Liver (tissue), 9 donors: ENCODE data around the gene MYO5C. TPM values are rescaled to one million over a fixed set of nuclear protein-coding genes. Genes with fewer than 3 reads are reported as not detected.

ENCODE experiments used
- DNase-seq: peaks from one replicate; pipeline ENCODE4 v3.0.0-alpha.2; 2017; ENCODE audit warnings: low spot score
- H3K27ac ChIP-seq, 2 donors: one replicate each; pipeline ENCODE4 v1.7.0; 2013; ENCODE audit warnings: inconsistent platforms in 2 of 2, low read length in 2 of 2, control low read depth in 1 of 2, low read depth in 1 of 2, mild to moderate bottlenecking in 1 of 2
- H3K27me3 ChIP-seq, 4 donors: one replicate each; pipeline versions ENCODE4 v1.6.1 to v1.7.0; 2013; ENCODE audit warnings: low read length in 3 of 4, inconsistent platforms in 1 of 4, mild to moderate bottlenecking in 1 of 4, moderate library complexity in 1 of 4; ENCODE audit not compliant: control insufficient read depth in 4 of 4, insufficient read depth in 4 of 4
- H3K36me3 ChIP-seq, 4 donors: one replicate each; pipeline versions ENCODE4 v1.6.1 to v1.7.0; 2013; ENCODE audit warnings: low read length in 3 of 4, mild to moderate bottlenecking in 3 of 4, low read depth in 1 of 4, moderate library complexity in 1 of 4; ENCODE audit not compliant: control insufficient read depth in 4 of 4, insufficient read depth in 3 of 4
- H3K4me1 ChIP-seq, 4 donors: one replicate each; pipeline versions ENCODE4 v1.6.1 to v1.7.0; 2013; ENCODE audit warnings: low read length in 3 of 4, mild to moderate bottlenecking in 3 of 4, moderate library complexity in 1 of 4; ENCODE audit not compliant: control insufficient read depth in 4 of 4, insufficient read depth in 4 of 4
- H3K4me3 ChIP-seq, 3 donors: one replicate each; pipeline versions ENCODE4 v1.6.1 to v1.7.0; 2013; ENCODE audit warnings: low read length in 3 of 3, control low read depth in 1 of 3, low read depth in 1 of 3, mild to moderate bottlenecking in 1 of 3
- H3K9ac ChIP-seq, 2 donors: one replicate each; pipeline ENCODE4 v1.7.0; 2013; ENCODE audit warnings: low read length in 2 of 2, mild to moderate bottlenecking in 2 of 2, moderate library complexity in 2 of 2, control low read depth in 1 of 2, low read depth in 1 of 2
- H3K9me3 ChIP-seq, 4 donors: one replicate each; pipeline versions ENCODE4 v1.6.1 to v1.7.0; 2013; ENCODE audit warnings: low read length in 3 of 4; ENCODE audit not compliant: control insufficient read depth in 4 of 4
- EGR1 ChIP-seq, 2 donors: IDR thresholded peaks; 2 replicates each; pipeline ENCODE4 v1.6.1; 2016 to 2018; ENCODE audit warnings: antibody characterized with exemption in 2 of 2, low read depth in 2 of 2
- FOXA1 ChIP-seq: IDR thresholded peaks from 2 replicates; pipeline ENCODE4 v1.6.1; 2016; ENCODE audit warnings: antibody characterized with exemption
- FOXA2 ChIP-seq: IDR thresholded peaks from 2 replicates; pipeline ENCODE4 v1.6.1; 2016; ENCODE audit warnings: antibody characterized with exemption
- GABPA ChIP-seq, 2 donors: IDR thresholded peaks in 1 of 2; conservative IDR thresholded peaks in 1 of 2; 2 replicates each; pipeline ENCODE4 v1.6.1; 2016; ENCODE audit warnings: antibody characterized with exemption in 2 of 2, mild to moderate bottlenecking in 1 of 2, moderate library complexity in 1 of 2
- HNF4A ChIP-seq, 2 donors: conservative IDR thresholded peaks; 2 replicates each; pipeline ENCODE4 v1.6.1; 2016; ENCODE audit warnings: antibody characterized with exemption in 2 of 2, mild to moderate bottlenecking in 2 of 2
- HNF4G ChIP-seq: IDR thresholded peaks from 2 replicates; pipeline ENCODE4 v1.6.1; 2016; ENCODE audit warnings: antibody characterized with exemption
- JUND ChIP-seq, 2 donors: IDR thresholded peaks; 2 replicates each; pipeline ENCODE4 v1.6.1; 2016; ENCODE audit warnings: antibody characterized with exemption in 2 of 2
- NR2F2 ChIP-seq: IDR thresholded peaks from 2 replicates; pipeline ENCODE4 v1.6.1; 2016; ENCODE audit warnings: antibody characterized with exemption
- RAD21 ChIP-seq, 2 donors: IDR thresholded peaks; 2 replicates each; pipeline ENCODE4 v1.6.1; 2016; ENCODE audit warnings: antibody characterized with exemption in 2 of 2, mild to moderate bottlenecking in 2 of 2
- RXRA ChIP-seq, 2 donors: IDR thresholded peaks; 2 replicates each; pipeline ENCODE4 v1.6.1; 2017 to 2018; ENCODE audit warnings: antibody characterized with exemption in 2 of 2, mild to moderate bottlenecking in 1 of 2
- SP1 ChIP-seq: IDR thresholded peaks from 2 replicates; pipeline ENCODE4 v1.6.1; 2018; ENCODE audit warnings: antibody characterized with exemption, mild to moderate bottlenecking
- TAF1 ChIP-seq: conservative IDR thresholded peaks from 2 replicates; pipeline ENCODE4 v1.6.1; 2016; ENCODE audit warnings: antibody characterized with exemption, mild to moderate bottlenecking
- YY1 ChIP-seq: IDR thresholded peaks from 2 replicates; pipeline ENCODE4 v1.6.1; 2016; ENCODE audit warnings: antibody characterized with exemption, mild to moderate bottlenecking
- WGBS: extraction: QIAGEN DNeasy Blood & Tissue Kit; methylation state at CpG from one replicate; pipeline ENCODE4 v1.1.7; 2013; 5-methylcytosine and 5-hydroxymethylcytosine counted together
- polyA plus RNA-seq, 2 donors: library from polyadenylated mRNA; stranded (reverse) in 1 of 2; unstranded in 1 of 2; fragments of 200-250 nt in 1 of 2; fragments of >200 nt in 1 of 2; fragmentation: Nextera tagmentation in 1 of 2; extraction: Ambion mirVana in 1 of 2; gene quantifications; one replicate each; pipeline versions ENCODE4 v1.2.1 to v1.2.3, GENCODE V29; 2013 to 2015
- total RNA-seq, 2 donors: library from RNA; depleted of rRNA; stranded (reverse); fragments of >200 nt; gene quantifications; one replicate each; pipeline ENCODE4 v1.2.3, GENCODE V29; 2014
- TF ChIP-seq, protein P1 (sequence below): IDR thresholded peaks from 2 replicates; pipeline ENCODE4 v1.6.1; 2016; ENCODE audit warnings: antibody characterized with exemption
- TF ChIP-seq, protein P2 (sequence below): IDR thresholded peaks from 2 replicates; pipeline ENCODE4 v1.6.1; 2016; ENCODE audit warnings: antibody characterized with exemption
- TF ChIP-seq, protein P3 (sequence below): IDR thresholded peaks from 2 replicates; pipeline ENCODE4 v1.6.1; 2016; ENCODE audit warnings: antibody characterized with exemption
- TF ChIP-seq, protein P4 (sequence below): fragments of 150-350 bp; IDR thresholded peaks from 2 replicates; pipeline ENCODE4 v1.5.1; 2017; ENCODE audit warnings: improper control_type of control experiment, low read depth, low read length; ENCODE audit not compliant: missing input control
- TF ChIP-seq, protein P5 (sequence below): IDR thresholded peaks from 2 replicates; pipeline ENCODE4 v1.6.1; 2016; ENCODE audit warnings: antibody characterized with exemption, mild to moderate bottlenecking
- donor health status: healthy.
- donor health status: healthy.
- donor health status: healthy.
- donor health status: healthy.
- donor health status: healthy.

Gene MYO5C
- total and polyA plus RNA-seq, 4 donors, result 1.9 to 8.6 (median 3.0) TPM

DNA sequence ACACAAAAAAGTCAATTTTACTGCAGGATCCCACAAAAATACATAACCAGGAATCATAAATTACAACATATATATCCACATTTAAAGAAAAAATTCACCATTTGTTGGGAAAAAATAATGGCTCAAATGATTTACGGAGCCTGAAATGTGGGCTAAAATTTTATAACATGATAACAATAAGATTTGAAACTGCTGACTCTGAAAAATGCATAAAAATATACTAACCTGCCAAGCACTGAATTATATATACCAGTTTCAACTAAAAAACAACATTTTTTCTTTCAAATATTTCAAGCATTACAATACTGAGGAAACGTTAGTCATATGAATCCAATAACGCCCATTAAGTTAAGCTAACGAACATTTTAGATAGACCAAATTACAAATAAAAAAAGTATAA lies 12.2 kb upstream of the MYO5C start:
- Histone ChIP-seq H3K27ac (no peak overlapping the region), H3K9ac (no peak overlapping the region), H3K4me1 (no peaks in the 10 kb centered on the region), H3K36me3 (no peaks in the 10 kb centered on the region), H3K4me3 (no peak overlapping the region), H3K27me3 (no peaks in the 10 kb centered on the region), H3K9me3 (no peaks in the 10 kb centered on the region)
- no peak for DNase-seq
- TF ChIP-seq EGR1 (IDR thresholded peaks at IDR 0.05; ENCODE audit: low read depth in 2 of 2) (no peak), RAD21 (IDR thresholded peaks at IDR 0.05) (no peak), JUND (IDR thresholded peaks at IDR 0.05) (no peak), FOXA1 (no peak), HNF4A (conservative IDR thresholded peaks at IDR 0.05) (no peak), HNF4G (no peak), GABPA (IDR thresholded peaks at IDR 0.05 in 1 of 2, conservative IDR thresholded peaks at IDR 0.05 in 1 of 2) (no peak), SP1 (no peak), FOXA2 (no peak), YY1 (no peak), TAF1 (no peak), NR2F2 (no peak), RXRA (IDR thresholded peaks at IDR 0.05) (no peak)
- TF ChIP-seq, protein P1, sequence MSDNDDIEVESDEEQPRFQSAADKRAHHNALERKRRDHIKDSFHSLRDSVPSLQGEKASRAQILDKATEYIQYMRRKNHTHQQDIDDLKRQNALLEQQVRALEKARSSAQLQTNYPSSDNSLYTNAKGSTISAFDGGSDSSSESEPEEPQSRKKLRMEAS, result no peak
- TF ChIP-seq, protein P2, sequence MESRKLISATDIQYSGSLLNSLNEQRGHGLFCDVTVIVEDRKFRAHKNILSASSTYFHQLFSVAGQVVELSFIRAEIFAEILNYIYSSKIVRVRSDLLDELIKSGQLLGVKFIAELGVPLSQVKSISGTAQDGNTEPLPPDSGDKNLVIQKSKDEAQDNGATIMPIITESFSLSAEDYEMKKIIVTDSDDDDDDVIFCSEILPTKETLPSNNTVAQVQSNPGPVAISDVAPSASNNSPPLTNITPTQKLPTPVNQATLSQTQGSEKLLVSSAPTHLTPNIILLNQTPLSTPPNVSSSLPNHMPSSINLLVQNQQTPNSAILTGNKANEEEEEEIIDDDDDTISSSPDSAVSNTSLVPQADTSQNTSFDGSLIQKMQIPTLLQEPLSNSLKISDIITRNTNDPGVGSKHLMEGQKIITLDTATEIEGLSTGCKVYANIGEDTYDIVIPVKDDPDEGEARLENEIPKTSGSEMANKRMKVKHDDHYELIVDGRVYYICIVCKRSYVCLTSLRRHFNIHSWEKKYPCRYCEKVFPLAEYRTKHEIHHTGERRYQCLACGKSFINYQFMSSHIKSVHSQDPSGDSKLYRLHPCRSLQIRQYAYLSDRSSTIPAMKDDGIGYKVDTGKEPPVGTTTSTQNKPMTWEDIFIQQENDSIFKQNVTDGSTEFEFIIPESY, result no peak
- TF ChIP-seq, protein P3, sequence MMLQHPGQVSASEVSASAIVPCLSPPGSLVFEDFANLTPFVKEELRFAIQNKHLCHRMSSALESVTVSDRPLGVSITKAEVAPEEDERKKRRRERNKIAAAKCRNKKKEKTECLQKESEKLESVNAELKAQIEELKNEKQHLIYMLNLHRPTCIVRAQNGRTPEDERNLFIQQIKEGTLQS, result no peak
- TF ChIP-seq, protein P4, sequence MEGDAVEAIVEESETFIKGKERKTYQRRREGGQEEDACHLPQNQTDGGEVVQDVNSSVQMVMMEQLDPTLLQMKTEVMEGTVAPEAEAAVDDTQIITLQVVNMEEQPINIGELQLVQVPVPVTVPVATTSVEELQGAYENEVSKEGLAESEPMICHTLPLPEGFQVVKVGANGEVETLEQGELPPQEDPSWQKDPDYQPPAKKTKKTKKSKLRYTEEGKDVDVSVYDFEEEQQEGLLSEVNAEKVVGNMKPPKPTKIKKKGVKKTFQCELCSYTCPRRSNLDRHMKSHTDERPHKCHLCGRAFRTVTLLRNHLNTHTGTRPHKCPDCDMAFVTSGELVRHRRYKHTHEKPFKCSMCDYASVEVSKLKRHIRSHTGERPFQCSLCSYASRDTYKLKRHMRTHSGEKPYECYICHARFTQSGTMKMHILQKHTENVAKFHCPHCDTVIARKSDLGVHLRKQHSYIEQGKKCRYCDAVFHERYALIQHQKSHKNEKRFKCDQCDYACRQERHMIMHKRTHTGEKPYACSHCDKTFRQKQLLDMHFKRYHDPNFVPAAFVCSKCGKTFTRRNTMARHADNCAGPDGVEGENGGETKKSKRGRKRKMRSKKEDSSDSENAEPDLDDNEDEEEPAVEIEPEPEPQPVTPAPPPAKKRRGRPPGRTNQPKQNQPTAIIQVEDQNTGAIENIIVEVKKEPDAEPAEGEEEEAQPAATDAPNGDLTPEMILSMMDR, result no peak
- TF ChIP-seq, protein P5, sequence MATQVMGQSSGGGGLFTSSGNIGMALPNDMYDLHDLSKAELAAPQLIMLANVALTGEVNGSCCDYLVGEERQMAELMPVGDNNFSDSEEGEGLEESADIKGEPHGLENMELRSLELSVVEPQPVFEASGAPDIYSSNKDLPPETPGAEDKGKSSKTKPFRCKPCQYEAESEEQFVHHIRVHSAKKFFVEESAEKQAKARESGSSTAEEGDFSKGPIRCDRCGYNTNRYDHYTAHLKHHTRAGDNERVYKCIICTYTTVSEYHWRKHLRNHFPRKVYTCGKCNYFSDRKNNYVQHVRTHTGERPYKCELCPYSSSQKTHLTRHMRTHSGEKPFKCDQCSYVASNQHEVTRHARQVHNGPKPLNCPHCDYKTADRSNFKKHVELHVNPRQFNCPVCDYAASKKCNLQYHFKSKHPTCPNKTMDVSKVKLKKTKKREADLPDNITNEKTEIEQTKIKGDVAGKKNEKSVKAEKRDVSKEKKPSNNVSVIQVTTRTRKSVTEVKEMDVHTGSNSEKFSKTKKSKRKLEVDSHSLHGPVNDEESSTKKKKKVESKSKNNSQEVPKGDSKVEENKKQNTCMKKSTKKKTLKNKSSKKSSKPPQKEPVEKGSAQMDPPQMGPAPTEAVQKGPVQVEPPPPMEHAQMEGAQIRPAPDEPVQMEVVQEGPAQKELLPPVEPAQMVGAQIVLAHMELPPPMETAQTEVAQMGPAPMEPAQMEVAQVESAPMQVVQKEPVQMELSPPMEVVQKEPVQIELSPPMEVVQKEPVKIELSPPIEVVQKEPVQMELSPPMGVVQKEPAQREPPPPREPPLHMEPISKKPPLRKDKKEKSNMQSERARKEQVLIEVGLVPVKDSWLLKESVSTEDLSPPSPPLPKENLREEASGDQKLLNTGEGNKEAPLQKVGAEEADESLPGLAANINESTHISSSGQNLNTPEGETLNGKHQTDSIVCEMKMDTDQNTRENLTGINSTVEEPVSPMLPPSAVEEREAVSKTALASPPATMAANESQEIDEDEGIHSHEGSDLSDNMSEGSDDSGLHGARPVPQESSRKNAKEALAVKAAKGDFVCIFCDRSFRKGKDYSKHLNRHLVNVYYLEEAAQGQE, result no peak
- 97% methylated on average over 4 of the region's 4 CpGs for WGBS
